ENCODE measurements around the gene PPM1E.

Gene PPM1E

DNA sequence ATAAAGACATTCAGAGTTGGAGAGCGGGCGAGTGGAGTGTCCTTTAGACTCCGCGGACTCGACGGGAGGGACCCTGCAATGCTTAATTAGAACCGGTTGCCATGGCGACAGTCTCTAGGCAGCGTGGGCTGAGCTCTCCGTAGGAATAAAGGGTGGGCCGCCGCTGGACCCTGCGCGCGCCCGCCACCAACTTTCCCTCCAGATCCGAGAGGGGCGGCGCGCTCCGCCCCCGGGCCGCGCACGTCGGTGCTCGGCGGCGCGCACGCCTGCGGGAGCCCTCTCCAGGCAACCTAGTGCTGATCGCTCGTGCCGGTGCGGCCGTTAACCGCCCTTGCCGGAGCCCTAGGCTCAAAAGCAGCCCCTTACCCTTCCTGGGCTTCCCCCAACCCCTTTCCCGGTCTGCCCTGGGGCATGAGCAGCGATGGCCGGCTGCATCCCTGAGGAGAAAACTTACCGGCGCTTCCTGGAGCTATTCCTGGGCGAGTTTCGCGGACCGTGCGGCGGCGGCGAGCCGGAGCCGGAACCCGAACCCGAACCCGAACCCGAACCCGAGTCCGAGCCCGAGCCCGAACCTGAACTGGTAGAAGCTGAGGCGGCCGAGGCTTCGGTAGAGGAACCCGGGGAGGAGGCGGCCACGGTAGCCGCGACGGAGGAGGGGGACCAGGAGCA is at the start of gene PPM1E:
Gene PPM1E (plus strand): TSS at position 278 of the 669 bp plus-strand sequence.
- Histone ChIP-seq H3K4me3 (ENCODE audit: low read depth in 1 of 5, low read length in 5 of 5) (peak within 1 kb of the TSS; percentile 39 to 84 (median 68)), H3K27ac (ENCODE audit: low read depth, low read length) (no peak within 1 kb of the TSS), H3K4me1 (ENCODE audit: control insufficient read depth in 5 of 5, insufficient read depth in 5 of 5, low read length in 5 of 5) (peaks cover 0 to 20% (median 15%) of the 10 kb centered on the region in 5 donors), H3K9ac (ENCODE audit: low read length in 5 of 5) (peak within 1 kb of the TSS in 1 of 5 donors; percentile 35), H3K27me3 (ENCODE audit: control insufficient read depth in 5 of 5, insufficient read depth in 4 of 5, low read length in 5 of 5) (peaks cover 12 to 37% (median 16%) of the 10 kb centered on the region in 5 donors), H3K9me3 (ENCODE audit: control insufficient read depth in 5 of 5, low read length in 5 of 5) (no peaks in the 10 kb centered on the region), H3K36me3 (ENCODE audit: control insufficient read depth in 5 of 5, insufficient read depth in 5 of 5, low read length in 5 of 5) (no peaks in the 10 kb centered on the region)

DNA sequence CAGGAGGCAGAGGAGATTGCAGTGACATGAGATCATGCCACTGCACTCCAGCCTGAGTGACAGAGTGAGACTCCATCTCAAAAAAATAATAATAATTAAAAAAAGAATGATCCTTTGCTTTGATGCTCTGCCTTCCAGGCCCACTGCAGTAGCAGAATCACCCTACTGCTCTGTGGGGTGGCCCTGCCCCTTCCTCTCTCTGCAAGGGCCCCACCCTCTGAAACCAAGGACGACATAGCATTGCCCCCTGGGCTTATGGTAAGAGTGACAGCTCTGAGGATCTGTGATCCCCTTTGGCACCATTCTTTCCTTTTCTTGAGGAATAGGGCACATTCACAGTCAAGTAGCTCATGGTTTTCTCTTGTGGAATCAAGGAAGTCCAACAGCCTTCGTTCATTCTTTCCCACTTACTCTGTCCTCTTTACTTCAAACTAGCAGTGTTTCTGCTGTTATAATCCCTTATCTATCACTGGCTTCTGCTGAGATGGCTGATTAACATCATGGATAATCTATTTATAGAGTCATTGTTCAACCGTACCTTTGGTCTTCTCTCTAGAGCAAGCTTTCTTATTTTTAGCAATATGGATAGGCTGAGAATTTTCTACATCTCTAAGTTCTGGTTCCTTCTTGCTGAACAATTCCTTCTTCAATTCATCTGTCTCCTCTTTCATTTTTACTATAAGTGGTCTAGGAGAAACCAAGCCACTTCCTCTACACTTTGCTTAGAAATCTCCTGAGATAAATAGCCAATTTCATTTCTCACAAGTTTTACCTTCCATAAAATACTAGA is 49.1 kb upstream of the PPM1E start:
- H3K9ac ChIP-seq (ENCODE audit: low read length in 5 of 5) = no peak overlapping the region
- no peaks in the 10 kb centered on the region for H3K4me1 ChIP-seq (ENCODE audit: control insufficient read depth in 5 of 5, insufficient read depth in 5 of 5, low read length in 5 of 5)
- H3K27ac ChIP-seq (ENCODE audit: low read depth, low read length) = no peak overlapping the region
- H3K4me3 ChIP-seq (ENCODE audit: low read depth in 1 of 5, low read length in 5 of 5) = no peak overlapping the region
- no peaks in the 10 kb centered on the region for H3K9me3 ChIP-seq (ENCODE audit: control insufficient read depth in 5 of 5, low read length in 5 of 5)
- peaks cover 20 to 29% (median 23%) of the 10 kb centered on the region in 5 donors for H3K36me3 ChIP-seq (ENCODE audit: control insufficient read depth in 5 of 5, insufficient read depth in 5 of 5, low read length in 5 of 5)
- no peaks in the 10 kb centered on the region for H3K27me3 ChIP-seq (ENCODE audit: control insufficient read depth in 5 of 5, insufficient read depth in 4 of 5, low read length in 5 of 5)

- Histone ChIP-seq H3K27ac (ENCODE audit: low read depth, low read length) (no peak overlapping the region), H3K27me3 (ENCODE audit: control insufficient read depth in 5 of 5, insufficient read depth in 4 of 5, low read length in 5 of 5) (no peaks in the 10 kb centered on the region), H3K4me1 (ENCODE audit: control insufficient read depth in 5 of 5, insufficient read depth in 5 of 5, low read length in 5 of 5) (no peaks in the 10 kb centered on the region), H3K4me3 (ENCODE audit: low read depth in 1 of 5, low read length in 5 of 5) (no peak overlapping the region), H3K9me3 (ENCODE audit: control insufficient read depth in 5 of 5, low read length in 5 of 5) (no peaks in the 10 kb centered on the region), H3K9ac (ENCODE audit: low read length in 5 of 5) (no peak overlapping the region), H3K36me3 (ENCODE audit: control insufficient read depth in 5 of 5, insufficient read depth in 5 of 5, low read length in 5 of 5) (peaks cover 12 to 23% (median 16%) of the 10 kb centered on the region in 5 donors)
These were observed 44.6 kb upstream of the PPM1E start for GRCh38 chr17:58710948-58711552.

DNA sequence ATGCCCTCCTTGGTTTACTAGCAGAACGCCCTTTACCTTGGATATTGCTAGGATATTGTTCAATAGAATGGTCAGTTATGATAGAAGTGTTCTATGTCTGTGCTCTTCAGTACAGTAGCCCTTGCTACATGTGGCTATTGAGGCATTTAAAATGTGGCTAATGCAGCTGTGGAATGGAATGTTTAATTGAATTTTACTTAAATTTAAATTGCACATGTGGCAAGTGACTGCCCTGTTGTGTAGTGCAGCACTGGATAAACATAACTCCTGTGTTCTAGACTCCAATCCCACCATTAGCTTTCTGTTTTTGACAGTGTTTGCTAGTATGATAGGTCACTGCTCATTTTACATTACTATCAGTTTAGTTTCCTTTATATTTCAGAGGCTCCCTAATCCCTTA is 33.4 kb upstream of the PPM1E start:
- H3K9me3 ChIP-seq (ENCODE audit: control insufficient read depth in 5 of 5, low read length in 5 of 5) = no peaks in the 10 kb centered on the region
- H3K4me3 ChIP-seq (ENCODE audit: low read depth in 1 of 5, low read length in 5 of 5) = no peak overlapping the region
- H3K4me1 ChIP-seq (ENCODE audit: control insufficient read depth in 5 of 5, insufficient read depth in 5 of 5, low read length in 5 of 5) = no peaks in the 10 kb centered on the region
- H3K36me3 ChIP-seq (ENCODE audit: control insufficient read depth in 5 of 5, insufficient read depth in 5 of 5, low read length in 5 of 5) = peaks cover 21 to 30% (median 22%) of the 10 kb centered on the region in 5 donors
- no peaks in the 10 kb centered on the region for H3K27me3 ChIP-seq (ENCODE audit: control insufficient read depth in 5 of 5, insufficient read depth in 4 of 5, low read length in 5 of 5)
- H3K27ac ChIP-seq (ENCODE audit: low read depth, low read length) = no peak overlapping the region
- H3K9ac ChIP-seq (ENCODE audit: low read length in 5 of 5) = no peak overlapping the region

- no peaks in the 10 kb centered on the region for H3K4me1 ChIP-seq (ENCODE audit: control insufficient read depth in 5 of 5, insufficient read depth in 5 of 5, low read length in 5 of 5)
- H3K27ac ChIP-seq (ENCODE audit: low read depth, low read length) = no peak overlapping the region
- H3K36me3 ChIP-seq (ENCODE audit: control insufficient read depth in 5 of 5, insufficient read depth in 5 of 5, low read length in 5 of 5) = peaks cover 21 to 30% (median 22%) of the 10 kb centered on the region in 5 donors
- no peaks in the 10 kb centered on the region for H3K27me3 ChIP-seq (ENCODE audit: control insufficient read depth in 5 of 5, insufficient read depth in 4 of 5, low read length in 5 of 5)
- no peaks in the 10 kb centered on the region for H3K9me3 ChIP-seq (ENCODE audit: control insufficient read depth in 5 of 5, low read length in 5 of 5)
- H3K4me3 ChIP-seq (ENCODE audit: low read depth in 1 of 5, low read length in 5 of 5) = no peak overlapping the region
- no peak overlapping the region for H3K9ac ChIP-seq (ENCODE audit: low read length in 5 of 5)
These were observed 33.0 kb upstream of the PPM1E start for GRCh38 chr17:58722696-58723095.

DNA sequence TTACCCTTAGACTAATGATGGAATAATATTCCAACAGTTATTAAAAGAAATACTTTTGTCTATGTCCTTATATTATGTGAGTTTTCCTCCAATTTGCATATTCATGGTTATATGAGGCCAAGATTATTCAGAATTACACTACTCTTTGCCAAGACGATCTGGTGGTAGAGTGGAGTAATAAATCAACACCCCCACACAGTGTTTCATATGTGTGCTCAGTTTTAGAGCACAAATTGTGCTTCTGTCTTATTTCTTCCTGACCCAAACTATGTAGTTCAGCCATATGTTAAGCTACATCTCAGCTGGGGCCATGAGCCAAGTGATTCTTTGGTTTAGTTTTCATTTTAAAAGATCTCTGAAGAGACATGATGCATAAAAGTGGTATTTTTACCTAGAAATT is 26.9 kb upstream of the PPM1E start:
- H3K9me3 ChIP-seq (ENCODE audit: control insufficient read depth in 5 of 5, low read length in 5 of 5) = no peaks in the 10 kb centered on the region
- H3K4me3 ChIP-seq (ENCODE audit: low read depth in 1 of 5, low read length in 5 of 5) = no peak overlapping the region
- H3K27ac ChIP-seq (ENCODE audit: low read depth, low read length) = no peak overlapping the region
- H3K9ac ChIP-seq (ENCODE audit: low read length in 5 of 5) = no peak overlapping the region
- H3K36me3 ChIP-seq (ENCODE audit: control insufficient read depth in 5 of 5, insufficient read depth in 5 of 5, low read length in 5 of 5) = peaks cover 4 to 7% (median 4%) of the 10 kb centered on the region in 5 donors
- no peaks in the 10 kb centered on the region for H3K27me3 ChIP-seq (ENCODE audit: control insufficient read depth in 5 of 5, insufficient read depth in 4 of 5, low read length in 5 of 5)
- no peaks in the 10 kb centered on the region for H3K4me1 ChIP-seq (ENCODE audit: control insufficient read depth in 5 of 5, insufficient read depth in 5 of 5, low read length in 5 of 5)

DNA sequence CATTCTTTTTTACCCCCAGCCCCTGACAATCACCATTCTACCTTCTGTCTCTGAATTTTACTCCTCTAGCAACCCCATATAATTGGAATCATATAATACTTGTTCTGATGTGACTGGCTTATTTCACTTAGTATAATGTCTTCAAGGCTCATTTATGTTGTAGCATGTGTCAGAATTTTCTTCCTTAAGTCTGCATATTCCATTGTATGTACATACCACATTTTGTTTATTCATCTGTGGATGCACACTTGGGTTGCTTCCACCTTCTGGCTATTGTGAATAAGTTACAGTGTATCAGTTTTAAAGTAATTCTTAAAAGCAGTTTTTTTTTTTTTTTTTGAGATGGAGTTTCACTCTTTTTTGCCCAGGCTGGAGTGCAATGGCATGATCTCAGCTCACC is 24.7 kb upstream of the PPM1E start:
- no peaks in the 10 kb centered on the region for H3K4me1 ChIP-seq (ENCODE audit: control insufficient read depth in 5 of 5, insufficient read depth in 5 of 5, low read length in 5 of 5)
- H3K27ac ChIP-seq (ENCODE audit: low read depth, low read length) = no peak overlapping the region
- H3K9ac ChIP-seq (ENCODE audit: low read length in 5 of 5) = no peak overlapping the region
- no peaks in the 10 kb centered on the region for H3K9me3 ChIP-seq (ENCODE audit: control insufficient read depth in 5 of 5, low read length in 5 of 5)
- peaks cover 0 to 8% (median 3%) of the 10 kb centered on the region in 5 donors for H3K36me3 ChIP-seq (ENCODE audit: control insufficient read depth in 5 of 5, insufficient read depth in 5 of 5, low read length in 5 of 5)
- H3K4me3 ChIP-seq (ENCODE audit: low read depth in 1 of 5, low read length in 5 of 5) = no peak overlapping the region
- no peaks in the 10 kb centered on the region for H3K27me3 ChIP-seq (ENCODE audit: control insufficient read depth in 5 of 5, insufficient read depth in 4 of 5, low read length in 5 of 5)

GRCh38 chr17:58734040-58734439 is 21.6 kb upstream of the PPM1E start:
- H3K27ac ChIP-seq (ENCODE audit: low read depth, low read length) = no peak overlapping the region
- no peaks in the 10 kb centered on the region for H3K27me3 ChIP-seq (ENCODE audit: control insufficient read depth in 5 of 5, insufficient read depth in 4 of 5, low read length in 5 of 5)
- peaks cover 0 to 8% (median 3%) of the 10 kb centered on the region in 5 donors for H3K36me3 ChIP-seq (ENCODE audit: control insufficient read depth in 5 of 5, insufficient read depth in 5 of 5, low read length in 5 of 5)
- H3K4me3 ChIP-seq (ENCODE audit: low read depth in 1 of 5, low read length in 5 of 5) = no peak overlapping the region
- H3K9me3 ChIP-seq (ENCODE audit: control insufficient read depth in 5 of 5, low read length in 5 of 5) = no peaks in the 10 kb centered on the region
- H3K4me1 ChIP-seq (ENCODE audit: control insufficient read depth in 5 of 5, insufficient read depth in 5 of 5, low read length in 5 of 5) = no peaks in the 10 kb centered on the region
- H3K9ac ChIP-seq (ENCODE audit: low read length in 5 of 5) = no peak overlapping the region

DNA sequence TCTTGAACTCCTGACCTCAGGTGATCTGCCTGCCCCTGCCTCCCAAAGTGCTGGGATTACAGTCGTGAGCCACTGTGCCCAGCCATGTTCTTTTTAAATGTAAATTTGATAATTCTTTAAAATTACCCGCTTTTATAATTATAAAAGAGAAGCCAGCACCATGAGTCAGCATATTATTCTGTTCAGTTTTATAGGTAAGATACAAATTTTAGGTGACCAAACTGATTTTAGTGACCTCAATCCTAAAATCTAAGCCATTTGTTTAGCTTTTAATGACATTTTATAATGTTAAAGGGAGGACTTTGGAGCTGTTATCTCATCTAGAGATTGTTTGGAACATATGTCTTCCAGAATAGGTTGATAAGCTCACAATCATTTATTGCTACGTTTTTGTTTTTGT is 20.8 kb upstream of the PPM1E start:
- Histone ChIP-seq H3K9me3 (ENCODE audit: control insufficient read depth in 5 of 5, low read length in 5 of 5) (no peaks in the 10 kb centered on the region), H3K9ac (ENCODE audit: low read length in 5 of 5) (no peak overlapping the region), H3K27me3 (ENCODE audit: control insufficient read depth in 5 of 5, insufficient read depth in 4 of 5, low read length in 5 of 5) (no peaks in the 10 kb centered on the region), H3K36me3 (ENCODE audit: control insufficient read depth in 5 of 5, insufficient read depth in 5 of 5, low read length in 5 of 5) (peaks cover 0 to 8% (median 3%) of the 10 kb centered on the region in 5 donors), H3K27ac (ENCODE audit: low read depth, low read length) (no peak overlapping the region), H3K4me3 (ENCODE audit: low read depth in 1 of 5, low read length in 5 of 5) (no peak overlapping the region), H3K4me1 (ENCODE audit: control insufficient read depth in 5 of 5, insufficient read depth in 5 of 5, low read length in 5 of 5) (no peaks in the 10 kb centered on the region)

GRCh38 chr17:58741121-58741625 is 14.5 kb upstream of the PPM1E start:
- Histone ChIP-seq H3K27me3 (ENCODE audit: control insufficient read depth in 5 of 5, insufficient read depth in 4 of 5, low read length in 5 of 5) (no peaks in the 10 kb centered on the region), H3K36me3 (ENCODE audit: control insufficient read depth in 5 of 5, insufficient read depth in 5 of 5, low read length in 5 of 5) (no peaks in the 10 kb centered on the region), H3K27ac (ENCODE audit: low read depth, low read length) (no peak overlapping the region), H3K4me1 (ENCODE audit: control insufficient read depth in 5 of 5, insufficient read depth in 5 of 5, low read length in 5 of 5) (no peaks in the 10 kb centered on the region), H3K4me3 (ENCODE audit: low read depth in 1 of 5, low read length in 5 of 5) (no peak overlapping the region), H3K9me3 (ENCODE audit: control insufficient read depth in 5 of 5, low read length in 5 of 5) (no peaks in the 10 kb centered on the region), H3K9ac (ENCODE audit: low read length in 5 of 5) (no peak overlapping the region)

All from subcutaneous abdominal adipose tissue (tissue), 5 donors.